Peyer's patch (tissue), 4 donors: ENCODE measurements around the gene IQGAP3. TPM values are rescaled to one million over a fixed set of nuclear protein-coding genes. Genes with fewer than 3 reads are reported as not detected.
A peak's percentile ranks its signal among the peaks of the same experiment; 100 is the strongest.
"Not testable (repeated sequence)": the region's sequence is repeated elsewhere in the genome, so short reads cannot be mapped to it uniquely, and the experiment has no call there.

Experiments used
- DNase-seq, 3 donors: peaks; one replicate each; pipeline ENCODE4 v3.0.0-alpha.2; 2017 to 2019
- H3K27ac ChIP-seq, 4 donors: fragments of 200-600 bp; sonication (generic); one replicate each; pipeline ENCODE4 v1.5.1; 2016 to 2019
- H3K27me3 ChIP-seq, 2 donors: fragments of 200-600 bp; sonication (generic); one replicate each; pipeline ENCODE4 v1.5.1; 2019
- H3K36me3 ChIP-seq, 3 donors: fragments of 200-600 bp; sonication (generic); one replicate each; pipeline ENCODE4 v1.5.1; 2016 to 2019
- H3K4me1 ChIP-seq, 4 donors: fragments of 200-600 bp; sonication (generic); one replicate each; pipeline ENCODE4 v1.5.1; 2016 to 2019
- H3K4me3 ChIP-seq, 4 donors: fragments of 200-600 bp; sonication (generic); 1 replicate in 3 of 4; 2 replicates in 1 of 4; pipeline ENCODE4 v1.5.1; 2016 to 2019; ENCODE audit warnings: mild to moderate bottlenecking in 1 of 4
- H3K9me3 ChIP-seq, 4 donors: fragments of 200-600 bp; sonication (generic); one replicate each; pipeline ENCODE4 v1.5.1; 2016 to 2019; ENCODE audit warnings: mild to moderate bottlenecking in 1 of 4
- POLR2A ChIP-seq, 2 donors: fragments of 450-650 bp; IDR thresholded peaks; one replicate each; pipeline ENCODE4 v1.5.1; 2017; ENCODE audit warnings: antibody characterized with exemption in 2 of 2, mild to moderate bottlenecking in 2 of 2, moderate library complexity in 2 of 2
- total RNA-seq, 4 donors: library from RNA; depleted of rRNA; stranded (reverse); fragments of >200 nt; gene quantifications; one replicate each; pipeline ENCODE4 v1.1.0, GENCODE V29; 2016
- TF ChIP-seq, protein P1 (sequence below), 6 experiments: fragments of 450-650 bp in 4 of 6; fragments of 200-600 bp in 2 of 6; sonication (generic) in 1 of 6; IDR thresholded peaks; one replicate each; pipeline ENCODE4 v1.5.1; 2017 to 2019; ENCODE audit warnings: antibody characterized with exemption in 6 of 6, mild to moderate bottlenecking in 3 of 6, moderate library complexity in 1 of 6

Gene IQGAP3
- total RNA-seq, 4 donors from 2014 or later, result 5.4 to 45.4 (median 8.2) TPM

DNA sequence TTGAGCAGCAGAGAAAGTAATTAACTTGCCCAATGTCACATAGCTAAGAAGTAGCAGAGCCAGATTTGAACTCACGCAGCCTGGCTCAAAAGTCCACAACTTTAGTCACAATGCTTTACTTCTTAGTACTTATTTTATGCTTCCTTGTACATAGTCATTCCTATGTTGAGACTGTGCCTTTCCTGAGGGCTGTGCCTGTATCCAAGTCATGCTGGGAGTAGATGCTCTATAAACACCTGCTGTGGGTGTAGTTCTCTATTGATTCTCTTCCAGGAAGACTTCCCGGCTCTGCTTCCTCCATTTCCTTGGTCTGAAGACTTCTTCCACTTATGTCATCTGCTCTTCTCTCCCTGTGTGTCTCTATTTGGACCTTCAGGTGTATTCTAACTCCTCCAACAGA, 16.6 kb downstream of the IQGAP3 start:
- no peaks in the 10 kb centered on the region for H3K4me1 ChIP-seq
- TF ChIP-seq POLR2A (IDR thresholded peaks at IDR 0.05), result no peak
- TF ChIP-seq, protein P1, sequence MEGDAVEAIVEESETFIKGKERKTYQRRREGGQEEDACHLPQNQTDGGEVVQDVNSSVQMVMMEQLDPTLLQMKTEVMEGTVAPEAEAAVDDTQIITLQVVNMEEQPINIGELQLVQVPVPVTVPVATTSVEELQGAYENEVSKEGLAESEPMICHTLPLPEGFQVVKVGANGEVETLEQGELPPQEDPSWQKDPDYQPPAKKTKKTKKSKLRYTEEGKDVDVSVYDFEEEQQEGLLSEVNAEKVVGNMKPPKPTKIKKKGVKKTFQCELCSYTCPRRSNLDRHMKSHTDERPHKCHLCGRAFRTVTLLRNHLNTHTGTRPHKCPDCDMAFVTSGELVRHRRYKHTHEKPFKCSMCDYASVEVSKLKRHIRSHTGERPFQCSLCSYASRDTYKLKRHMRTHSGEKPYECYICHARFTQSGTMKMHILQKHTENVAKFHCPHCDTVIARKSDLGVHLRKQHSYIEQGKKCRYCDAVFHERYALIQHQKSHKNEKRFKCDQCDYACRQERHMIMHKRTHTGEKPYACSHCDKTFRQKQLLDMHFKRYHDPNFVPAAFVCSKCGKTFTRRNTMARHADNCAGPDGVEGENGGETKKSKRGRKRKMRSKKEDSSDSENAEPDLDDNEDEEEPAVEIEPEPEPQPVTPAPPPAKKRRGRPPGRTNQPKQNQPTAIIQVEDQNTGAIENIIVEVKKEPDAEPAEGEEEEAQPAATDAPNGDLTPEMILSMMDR (IDR thresholded peaks at IDR 0.05), result no peak
- H3K4me3 ChIP-seq, result no peak overlapping the region
- no peaks in the 10 kb centered on the region for H3K9me3 ChIP-seq
- no peak overlapping the region for H3K27ac ChIP-seq
- H3K36me3 ChIP-seq, result no peaks in the 10 kb centered on the region
- no peaks in the 10 kb centered on the region for H3K27me3 ChIP-seq
- no peak for DNase-seq

DNA sequence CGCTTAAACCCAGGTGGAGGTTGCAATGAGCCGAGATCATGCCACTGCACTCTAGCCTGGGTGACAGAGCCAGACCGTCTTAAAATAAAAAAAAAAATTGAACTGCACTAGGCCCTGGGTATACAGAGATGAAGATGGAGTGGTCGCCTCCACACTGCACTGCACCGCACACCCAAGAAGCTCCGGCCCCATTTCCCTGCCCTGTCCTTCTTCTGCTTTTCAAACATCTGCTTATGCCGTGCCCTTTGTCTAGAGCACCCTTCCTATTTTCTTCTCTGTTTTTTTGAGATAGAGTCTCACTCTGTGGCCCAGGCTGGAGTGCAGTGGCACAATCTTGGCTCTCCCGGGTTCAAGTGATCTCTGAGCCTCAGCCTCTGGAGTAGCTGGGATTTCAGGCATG, 17.4 kb downstream of the IQGAP3 start:
- no peaks in the 10 kb centered on the region for H3K27me3 ChIP-seq
- no peak for DNase-seq
- H3K27ac ChIP-seq, result no peak overlapping the region
- no peaks in the 10 kb centered on the region for H3K4me1 ChIP-seq
- no peaks in the 10 kb centered on the region for H3K36me3 ChIP-seq
- no peaks in the 10 kb centered on the region for H3K9me3 ChIP-seq
- no peak for TF ChIP-seq POLR2A (IDR thresholded peaks at IDR 0.05)
- TF ChIP-seq, protein P1 (IDR thresholded peaks at IDR 0.05), result no peak
- no peak overlapping the region for H3K4me3 ChIP-seq

DNA sequence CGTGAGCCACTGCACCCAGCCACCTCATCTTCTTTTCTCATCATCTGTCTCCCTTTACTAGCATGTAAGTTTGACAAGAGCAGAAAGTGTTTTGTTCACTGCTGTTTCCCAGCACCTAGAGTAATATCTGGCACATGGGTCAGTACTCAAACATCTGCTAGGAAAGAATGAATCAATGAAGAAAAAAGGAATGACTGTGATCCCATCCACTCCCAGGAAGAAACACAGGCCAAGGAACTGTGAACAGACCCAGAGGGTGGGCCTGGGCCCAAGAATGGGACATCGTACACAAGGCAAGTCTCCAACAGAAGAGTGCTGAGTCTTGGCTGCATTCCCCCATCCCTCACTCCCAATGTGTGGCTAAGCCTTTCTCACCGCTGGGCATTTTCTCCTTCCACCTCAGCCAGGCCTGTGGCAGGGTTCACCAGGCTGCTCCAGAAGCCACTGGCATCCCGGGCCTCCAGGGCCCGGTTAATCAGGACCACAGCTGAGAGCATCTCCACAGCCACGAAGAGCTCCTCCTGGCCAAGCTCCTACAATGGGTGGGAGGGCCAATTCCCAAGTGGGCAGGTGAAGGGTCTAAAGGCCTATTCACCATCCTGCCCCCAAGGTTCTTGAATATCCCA, 18.4 kb downstream of the IQGAP3 start:
- no peak for TF ChIP-seq POLR2A (IDR thresholded peaks at IDR 0.05)
- TF ChIP-seq, protein P1 (IDR thresholded peaks at IDR 0.05), result no peak

DNA sequence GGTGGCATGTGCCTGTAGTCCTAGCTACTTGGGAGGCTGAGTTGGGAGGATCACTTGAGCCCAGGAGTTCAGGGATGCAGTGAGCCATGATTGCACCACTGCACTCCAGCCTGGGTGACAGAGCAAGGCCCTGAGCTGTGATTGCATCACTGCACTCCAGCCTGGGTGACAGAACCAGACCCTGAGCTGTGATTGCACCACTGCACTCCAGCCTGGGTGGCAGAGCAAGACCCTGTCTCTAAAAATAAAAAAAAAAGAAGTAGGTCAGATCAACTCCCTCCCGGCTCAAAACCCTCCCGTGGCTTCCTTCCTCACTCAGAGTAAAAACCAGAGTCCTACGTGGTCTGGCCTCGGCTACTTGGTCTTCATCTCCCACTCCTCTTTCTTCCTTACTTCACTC, 19.4 kb downstream of the IQGAP3 start:
- not testable (repeated sequence) for H3K9me3 ChIP-seq, H3K27ac ChIP-seq
- DNase-seq, result peak in 1 of 3 donors; percentile 19

More for the DNA sequence above, 18.4 kb downstream of the IQGAP3 start:
- no peaks in the 10 kb centered on the region for H3K27me3 ChIP-seq
- no peaks in the 10 kb centered on the region for H3K4me1 ChIP-seq
- H3K9me3 ChIP-seq, result no peaks in the 10 kb centered on the region
- no peak for DNase-seq
- no peak overlapping the region for H3K4me3 ChIP-seq
- peak overlapping the region in 1 of 4 donors; percentile 1 for H3K27ac ChIP-seq
- no peaks in the 10 kb centered on the region for H3K36me3 ChIP-seq

DNA sequence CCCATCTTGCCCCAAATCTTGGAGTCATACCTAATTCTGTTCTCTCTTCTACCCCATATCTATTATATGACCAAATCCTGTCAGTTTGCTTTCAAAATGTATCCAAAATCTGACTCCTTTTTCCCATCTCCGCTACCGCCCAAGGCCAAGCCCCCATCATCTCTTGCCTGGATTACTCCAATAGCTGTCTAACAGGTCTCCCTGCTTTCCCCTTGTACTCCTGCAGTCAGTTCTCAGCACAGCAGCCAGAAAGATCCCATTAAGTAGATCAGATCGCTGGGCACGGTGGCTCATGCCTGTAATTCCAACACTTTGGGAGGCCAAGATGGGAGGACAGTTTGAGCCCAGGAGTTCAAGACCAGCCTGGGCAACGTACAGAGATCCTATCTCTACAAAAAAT, 19.8 kb downstream of the IQGAP3 start:
- H3K4me3 ChIP-seq, result no peak overlapping the region
- H3K4me1 ChIP-seq, result no peaks in the 10 kb centered on the region
- no peak overlapping the region for H3K27ac ChIP-seq
- no peak for DNase-seq
- no peaks in the 10 kb centered on the region for H3K36me3 ChIP-seq
- no peaks in the 10 kb centered on the region for H3K9me3 ChIP-seq
- no peak for TF ChIP-seq POLR2A (IDR thresholded peaks at IDR 0.05)
- TF ChIP-seq, protein P1 (IDR thresholded peaks at IDR 0.05), result no peak
- no peaks in the 10 kb centered on the region for H3K27me3 ChIP-seq

More for the DNA sequence above, 19.4 kb downstream of the IQGAP3 start:
- H3K27me3 ChIP-seq, H3K36me3 ChIP-seq, H3K4me1 ChIP-seq, H3K4me3 ChIP-seq: not testable (repeated sequence)

DNA sequence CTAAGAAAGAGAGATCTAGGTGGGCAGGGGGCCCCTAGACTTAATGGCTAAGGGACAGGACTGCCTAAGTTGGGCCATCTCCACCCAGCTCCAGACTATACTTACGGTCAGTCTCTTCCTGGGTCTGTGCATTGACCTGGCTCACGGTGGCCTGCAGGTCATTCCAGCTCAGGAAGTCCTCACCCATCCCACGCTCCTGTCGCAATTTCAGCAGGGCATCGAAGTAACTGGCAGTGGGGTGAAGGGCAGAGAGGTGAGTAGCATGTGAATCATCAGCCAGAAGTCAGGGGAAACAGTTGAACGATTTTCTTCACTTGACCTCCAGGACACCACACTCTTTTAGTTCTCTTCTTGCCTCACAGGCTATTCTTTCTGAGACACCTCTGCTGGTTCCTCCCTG, 20.5 kb downstream of the IQGAP3 start:
- no peaks in the 10 kb centered on the region for H3K27me3 ChIP-seq
- no peaks in the 10 kb centered on the region for H3K9me3 ChIP-seq
- TF ChIP-seq, protein P1 (IDR thresholded peaks at IDR 0.05), result no peak
- no peak overlapping the region for H3K27ac ChIP-seq
- no peaks in the 10 kb centered on the region for H3K36me3 ChIP-seq
- H3K4me3 ChIP-seq, result no peak overlapping the region
- no peaks in the 10 kb centered on the region for H3K4me1 ChIP-seq
- no peak for DNase-seq
